ENCODE data around the gene SPAG16.

The SPAG16 gene

DNA sequence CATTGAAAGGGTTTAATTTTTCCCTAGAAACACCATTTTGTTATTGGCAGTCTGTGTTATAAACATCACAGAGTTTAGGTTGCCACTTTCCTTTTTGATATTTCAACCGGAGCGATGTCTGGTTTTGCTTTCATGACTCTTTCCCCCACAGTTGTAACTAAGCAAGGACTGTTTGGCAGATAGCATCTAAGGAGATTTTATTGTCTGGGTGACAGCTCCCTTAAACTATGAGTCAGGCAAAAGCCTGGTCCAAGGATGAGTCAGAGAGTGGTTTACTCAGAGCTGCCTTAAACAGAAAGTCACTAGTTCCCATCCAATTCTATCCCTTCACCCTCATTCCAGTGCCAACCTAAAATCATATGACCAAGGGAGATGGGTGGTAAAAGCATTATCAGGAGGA, 785.0 kb downstream of the SPAG16 start:
- DNase-seq (ENCODE audit: low read depth in 2 of 2) = no peak

DNA sequence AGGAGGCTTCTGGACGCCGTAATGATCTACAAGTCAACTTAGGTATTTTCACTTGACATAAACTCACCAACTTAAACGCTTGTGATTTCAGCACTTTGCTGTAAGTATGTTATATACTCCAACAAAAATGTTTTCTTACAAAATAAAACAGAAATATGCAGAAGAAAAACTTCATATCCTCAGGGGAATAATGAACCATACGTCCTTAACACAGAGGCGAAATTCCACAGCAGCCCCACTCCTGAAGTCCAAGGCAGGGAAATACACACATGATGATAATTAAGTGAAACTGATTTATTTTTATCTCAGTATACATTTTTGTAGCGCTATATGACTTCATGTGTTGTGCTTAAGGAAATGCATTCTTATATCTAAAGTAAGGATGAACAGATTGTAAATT, 791.2 kb downstream of the SPAG16 start:
- no peak for DNase-seq (ENCODE audit: low read depth in 2 of 2)

DNA sequence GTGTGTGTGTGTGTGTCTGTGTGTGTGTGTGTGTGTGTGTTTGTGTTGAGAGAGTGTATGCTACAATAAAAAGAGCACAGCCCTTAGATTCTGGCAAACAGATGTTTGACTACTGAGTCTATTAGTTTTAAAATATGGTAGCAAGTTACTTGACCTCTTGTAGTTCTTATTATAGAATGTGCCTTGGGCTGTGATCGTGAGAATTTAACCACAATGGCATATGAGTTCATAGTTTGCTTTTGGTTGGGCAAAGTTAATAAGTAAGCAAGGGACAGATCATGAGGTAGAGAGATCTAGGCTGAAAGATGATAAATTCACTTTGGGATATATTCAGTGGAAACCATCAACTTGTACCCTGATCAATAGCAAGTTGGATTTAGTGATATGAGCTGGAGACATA, 792.3 kb downstream of the SPAG16 start:
- no peak for DNase-seq (ENCODE audit: low read depth in 2 of 2)

DNA sequence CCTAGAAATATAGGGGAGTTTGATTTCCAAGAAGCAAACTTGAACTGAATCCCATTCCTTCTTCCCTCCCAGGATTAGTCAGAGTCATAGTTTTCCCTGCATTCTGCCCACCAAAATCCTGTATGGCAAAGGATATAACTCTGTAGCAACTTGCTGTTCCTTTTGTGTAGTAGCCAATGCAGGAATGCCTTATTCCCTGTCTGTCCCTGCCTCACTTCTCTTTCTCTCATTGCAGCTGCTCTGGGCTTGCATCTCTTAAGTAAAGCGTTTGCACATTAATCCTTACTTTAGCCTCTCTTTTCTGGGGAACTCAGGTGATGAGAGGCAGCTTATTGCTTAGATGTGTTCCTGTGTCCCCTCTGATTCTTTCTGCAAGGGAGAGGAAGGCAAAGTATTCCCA, 793.5 kb downstream of the SPAG16 start:
- DNase-seq (ENCODE audit: low read depth in 2 of 2) = no peak

DNA sequence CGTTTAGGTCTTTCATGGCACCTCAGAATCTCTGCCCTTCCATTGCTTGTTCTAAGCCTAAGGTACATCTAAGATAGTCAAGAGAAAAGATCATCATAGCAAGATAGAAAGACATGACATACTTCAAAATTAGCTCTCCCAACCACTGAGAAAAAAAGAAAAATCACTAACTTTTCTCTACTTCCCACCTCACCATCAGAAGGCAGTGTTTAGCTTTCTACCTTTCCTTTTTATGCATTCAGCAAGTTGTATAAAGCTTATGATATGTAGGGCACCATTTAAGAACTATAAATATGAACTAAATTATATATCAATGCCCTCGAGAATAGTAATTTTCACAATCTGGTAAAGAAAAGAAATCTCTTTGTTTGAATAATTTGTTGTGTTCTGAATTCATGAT, 794.8 kb downstream of the SPAG16 start:
- no peak for DNase-seq (ENCODE audit: low read depth in 2 of 2)

DNA sequence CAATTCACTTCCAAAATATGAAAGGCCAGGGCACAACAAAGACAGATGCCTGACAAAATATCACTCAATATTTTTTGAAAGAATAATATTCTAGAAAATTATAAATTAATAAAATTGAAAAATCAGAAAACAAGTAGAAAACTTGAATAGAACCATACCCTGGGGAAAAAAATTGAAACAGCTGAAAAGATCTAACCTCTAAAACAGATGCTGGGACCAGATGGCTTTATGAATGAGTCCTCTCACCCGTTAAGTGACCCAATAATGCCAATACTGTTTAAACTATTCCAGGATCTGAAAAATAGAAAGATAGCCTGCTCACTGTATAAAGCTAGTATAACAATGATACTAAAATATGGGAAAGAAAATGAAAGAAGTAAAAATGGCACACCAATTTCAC, 804.3 kb downstream of the SPAG16 start:
- no peak for DNase-seq (ENCODE audit: low read depth in 2 of 2)

DNA sequence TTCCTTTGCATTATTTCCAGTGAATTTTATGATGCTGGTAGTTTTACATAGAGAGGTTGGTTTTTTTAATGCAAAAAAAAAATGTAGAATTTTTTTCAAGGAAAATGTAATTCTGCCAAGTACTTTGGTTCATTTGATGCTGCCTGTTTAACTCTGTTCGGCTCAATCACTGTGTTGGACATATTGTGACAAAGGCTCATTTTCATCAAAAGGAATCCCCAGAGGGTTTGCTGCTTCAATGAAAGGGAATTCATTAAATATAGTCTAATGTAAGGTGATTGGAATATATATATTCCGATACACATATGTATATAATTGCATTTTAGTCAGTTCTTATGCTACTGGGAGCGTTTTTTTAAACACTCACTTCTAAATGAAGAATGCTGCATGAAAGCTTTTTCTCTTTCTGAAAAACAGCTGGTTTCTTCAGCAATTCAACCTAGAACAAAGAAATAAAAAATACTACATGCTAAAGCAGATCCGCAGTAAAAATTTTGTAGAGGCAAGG, 812.0 kb downstream of the SPAG16 start:
- no peak for DNase-seq (ENCODE audit: low read depth in 2 of 2)

DNA sequence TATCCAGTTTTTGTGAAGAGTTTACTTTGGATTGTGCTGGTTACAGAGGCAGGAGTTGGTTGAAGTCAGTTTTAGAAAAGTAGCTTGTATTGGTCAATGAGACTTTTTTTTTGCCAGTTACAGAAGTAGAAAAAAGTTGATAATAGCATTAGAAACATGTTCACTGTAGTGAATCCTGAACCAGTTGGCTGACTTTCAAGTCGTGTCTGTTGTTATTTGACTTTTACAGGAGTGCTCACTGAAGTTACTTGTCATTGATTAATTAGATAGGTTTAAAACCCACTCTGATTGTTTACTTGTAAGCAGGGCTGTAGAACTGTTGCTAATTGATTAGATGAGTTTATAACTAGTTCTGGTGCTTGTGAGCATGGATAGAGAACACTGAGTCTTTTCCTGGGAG, 814.5 kb downstream of the SPAG16 start:
- no peak for DNase-seq (ENCODE audit: low read depth in 2 of 2)

DNA sequence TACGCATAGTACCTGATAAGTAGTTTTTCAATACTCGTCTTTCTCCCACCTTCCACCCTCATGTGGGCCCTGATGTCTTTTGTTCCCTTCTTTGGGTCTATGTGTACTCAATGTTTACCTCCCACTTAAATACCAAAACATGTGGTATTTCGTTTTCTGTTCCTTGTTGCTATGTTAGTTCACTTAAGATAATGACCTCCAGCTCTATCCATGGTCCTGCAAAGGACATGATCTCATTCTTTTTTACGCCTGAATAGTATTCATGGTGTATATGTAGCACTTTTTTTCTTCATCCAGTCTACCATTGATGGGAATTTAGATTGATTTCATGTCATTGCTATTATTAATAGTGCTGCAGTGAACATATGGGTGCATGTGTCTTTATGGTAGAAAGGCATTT, 816.2 kb downstream of the SPAG16 start:
- no peak for DNase-seq (ENCODE audit: low read depth in 2 of 2)

DNA sequence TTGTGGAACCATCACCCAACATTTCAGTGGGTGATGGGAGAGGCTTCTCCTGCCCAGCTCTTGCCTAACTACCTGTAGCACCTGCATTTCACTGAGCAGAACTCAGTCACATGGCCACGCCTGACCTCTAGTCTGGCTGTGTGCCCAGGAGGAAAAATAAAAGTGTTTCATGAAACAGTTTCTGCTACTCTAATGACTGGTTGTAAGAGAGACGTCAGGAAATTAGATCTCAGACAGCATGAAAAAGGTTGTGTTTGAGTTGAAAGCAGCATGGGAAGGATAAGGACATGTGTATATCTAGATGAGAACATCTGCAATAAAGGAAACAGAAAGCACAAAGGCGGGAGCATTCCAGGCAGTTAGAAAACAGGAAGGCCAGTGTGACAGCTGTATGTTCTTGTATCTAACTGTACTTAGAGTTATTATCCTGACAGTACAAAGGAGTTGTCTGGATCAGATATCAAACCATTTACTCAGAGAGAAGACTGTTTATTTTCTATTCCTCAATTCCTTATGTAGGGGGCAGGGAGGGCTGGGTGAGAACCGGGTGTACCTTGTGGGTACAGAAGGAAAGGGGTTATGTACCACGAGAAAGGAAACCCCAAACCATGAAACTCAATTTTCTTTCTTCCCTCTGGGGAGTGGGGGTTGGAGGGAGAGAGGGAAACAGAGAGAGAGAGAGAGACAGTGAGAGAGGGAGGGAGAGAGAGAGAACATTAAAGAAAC, 819.2 kb downstream of the SPAG16 start:
- DNase-seq (ENCODE audit: low read depth in 2 of 2) = no peak

DNA sequence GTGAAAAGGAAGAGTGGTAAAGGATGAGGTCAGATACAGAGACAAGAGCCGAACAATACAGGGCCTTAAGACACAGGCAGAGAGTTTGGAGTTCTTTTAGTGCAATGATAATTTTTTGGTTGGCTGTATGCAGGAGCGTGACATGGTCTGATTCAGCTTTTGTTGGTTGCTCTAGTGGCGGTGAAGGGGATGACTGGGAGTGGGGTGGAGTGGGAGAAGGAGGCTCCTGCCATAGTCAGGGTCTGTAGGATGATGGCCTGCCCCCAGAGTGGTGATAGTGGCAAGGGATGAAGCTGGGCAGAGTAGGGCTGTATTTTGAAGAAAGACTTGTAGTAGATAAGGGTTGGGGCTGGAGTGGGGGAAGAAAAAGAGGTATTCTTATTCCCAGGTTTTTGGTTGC, 820.0 kb downstream of the SPAG16 start:
- no peak for DNase-seq (ENCODE audit: low read depth in 2 of 2)

DNA sequence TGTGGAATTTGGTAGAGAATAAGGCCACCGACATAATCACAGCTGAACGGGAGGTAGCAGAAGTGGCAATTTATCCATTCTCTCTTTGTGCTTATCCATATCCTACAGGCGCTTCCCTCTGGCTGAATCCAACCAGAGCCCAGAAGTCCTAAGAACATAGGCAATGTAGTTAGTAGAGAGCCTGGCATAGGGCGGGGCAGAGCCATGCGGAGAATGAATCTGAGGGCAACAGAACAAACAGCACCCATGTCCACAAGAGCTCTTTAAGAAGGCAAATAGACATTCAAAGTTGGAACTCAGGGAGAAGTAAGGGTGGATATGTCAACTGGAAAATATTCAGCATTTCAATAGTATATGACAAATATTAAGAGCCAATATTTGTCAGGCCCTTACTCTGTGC, 820.7 kb downstream of the SPAG16 start:
- DNase-seq (ENCODE audit: low read depth in 2 of 2) = no peak

DNA sequence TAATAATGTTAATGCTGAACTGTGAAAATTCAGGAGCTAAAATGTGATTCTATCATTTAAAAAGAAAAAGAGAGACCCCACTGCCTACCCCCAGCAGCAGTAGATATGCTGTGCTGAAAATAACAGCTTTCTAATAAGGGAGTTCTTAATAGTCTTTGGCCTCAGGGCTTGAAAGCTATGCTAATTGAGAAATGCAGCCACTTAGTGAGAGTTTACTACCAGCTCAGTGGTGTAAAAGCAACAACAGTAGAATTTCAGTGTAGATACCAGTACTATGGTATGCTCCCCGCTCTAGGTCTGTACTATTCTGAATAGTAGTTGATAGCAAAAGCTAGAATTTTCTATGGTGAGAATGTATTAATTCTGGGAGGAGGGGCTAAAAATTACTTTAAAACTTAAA, 823.5 kb downstream of the SPAG16 start:
- DNase-seq (ENCODE audit: low read depth in 2 of 2) = no peak

DNA sequence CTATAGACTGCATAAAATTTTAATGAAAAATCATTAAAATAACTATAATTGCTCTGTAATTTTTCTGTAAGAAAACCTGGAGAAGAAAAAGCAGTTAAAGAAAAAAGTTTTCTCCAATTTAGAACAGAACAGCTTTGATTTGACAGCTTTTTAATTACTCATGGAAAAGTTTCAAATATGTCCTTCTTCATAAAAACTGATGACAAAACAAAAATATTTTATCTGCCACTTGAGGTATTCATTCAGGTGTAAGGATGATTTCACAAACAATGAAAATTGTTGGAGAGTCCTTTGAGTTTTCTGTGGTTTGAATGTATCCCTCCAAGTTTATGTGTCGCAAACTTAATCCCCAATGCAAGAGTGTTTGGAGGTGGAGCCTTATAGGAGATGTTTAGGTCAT, 824.3 kb downstream of the SPAG16 start:
- DNase-seq (ENCODE audit: low read depth in 2 of 2) = no peak

DNA sequence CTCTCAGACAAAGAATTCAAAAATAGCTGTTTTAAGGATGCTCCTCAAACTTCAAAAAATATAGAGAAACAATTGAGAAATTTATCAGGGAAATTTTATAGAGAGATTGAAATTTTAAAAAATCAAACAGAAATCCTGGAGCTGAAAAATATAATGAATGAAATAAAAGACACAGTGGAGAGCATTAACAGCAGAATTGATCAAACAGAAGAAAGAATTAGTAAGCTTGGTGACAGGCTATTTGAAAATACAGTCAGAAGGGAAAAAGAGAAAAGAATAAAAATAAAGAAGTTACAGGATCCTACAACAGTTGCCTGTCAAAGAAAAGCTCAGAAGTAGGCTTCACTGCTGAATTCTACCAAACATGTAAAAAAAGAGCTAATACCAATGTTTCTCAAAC, 832.8 kb downstream of the SPAG16 start:
- no peak for DNase-seq (ENCODE audit: low read depth in 2 of 2)

DNA sequence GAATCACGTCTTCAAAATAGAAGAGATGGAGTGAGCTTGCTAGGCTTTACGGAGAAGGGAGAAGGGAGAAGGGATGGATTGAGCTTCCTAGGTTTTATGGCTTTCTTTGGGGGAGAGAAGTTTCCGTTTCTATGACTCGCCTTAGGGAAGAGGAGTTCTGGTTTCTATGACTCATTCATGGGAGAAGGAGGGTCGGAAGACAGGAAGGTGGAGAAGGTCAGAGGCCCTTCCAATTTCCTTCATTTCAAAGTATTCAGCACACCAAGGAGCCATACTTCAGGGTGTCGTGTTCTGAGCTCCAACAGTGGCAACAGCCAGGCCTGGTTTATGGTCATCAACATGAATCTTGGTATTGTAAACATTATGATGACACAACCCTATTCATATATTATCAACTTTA, 841.9 kb downstream of the SPAG16 start:
- no peak for DNase-seq (ENCODE audit: low read depth in 2 of 2)

DNA sequence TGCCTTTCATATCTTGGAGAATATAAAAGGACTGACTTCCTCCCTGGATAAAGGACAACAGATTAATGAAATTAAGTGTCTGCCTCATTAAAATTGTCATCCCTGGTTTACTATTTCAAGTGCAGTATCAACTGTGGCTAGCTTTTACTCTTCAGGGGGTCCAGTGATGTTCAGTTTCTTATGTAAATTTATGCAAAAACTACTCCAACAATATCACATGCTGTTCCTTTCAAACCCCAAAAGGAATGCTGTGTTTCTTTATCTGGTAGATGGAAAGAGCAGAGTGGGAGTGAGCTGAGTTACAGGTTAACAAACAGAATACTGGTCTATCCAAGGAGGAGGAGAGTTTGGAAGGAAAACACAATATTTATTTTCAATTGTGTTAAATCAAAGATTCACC, 842.9 kb downstream of the SPAG16 start:
- DNase-seq (ENCODE audit: low read depth in 2 of 2) = no peak

DNA sequence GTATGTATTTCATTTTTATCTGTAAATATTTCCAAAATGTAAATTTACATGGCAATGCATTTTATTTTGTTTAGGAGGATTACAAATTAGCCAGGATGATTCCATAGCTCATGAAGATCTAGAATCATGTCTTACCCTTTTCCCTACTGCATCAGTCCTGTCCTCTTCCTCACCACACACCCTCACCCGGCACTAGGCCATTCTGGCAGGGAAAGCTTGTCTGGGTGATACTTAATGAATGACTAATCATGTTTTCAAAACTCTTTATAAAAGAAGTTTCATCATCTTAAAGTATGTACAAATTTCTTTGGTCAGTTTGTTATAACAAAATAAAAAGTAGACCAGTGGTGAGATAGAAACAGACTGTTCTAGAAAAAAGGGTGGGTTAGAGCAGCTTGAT, 843.3 kb downstream of the SPAG16 start:
- no peak for DNase-seq (ENCODE audit: low read depth in 2 of 2)

DNA sequence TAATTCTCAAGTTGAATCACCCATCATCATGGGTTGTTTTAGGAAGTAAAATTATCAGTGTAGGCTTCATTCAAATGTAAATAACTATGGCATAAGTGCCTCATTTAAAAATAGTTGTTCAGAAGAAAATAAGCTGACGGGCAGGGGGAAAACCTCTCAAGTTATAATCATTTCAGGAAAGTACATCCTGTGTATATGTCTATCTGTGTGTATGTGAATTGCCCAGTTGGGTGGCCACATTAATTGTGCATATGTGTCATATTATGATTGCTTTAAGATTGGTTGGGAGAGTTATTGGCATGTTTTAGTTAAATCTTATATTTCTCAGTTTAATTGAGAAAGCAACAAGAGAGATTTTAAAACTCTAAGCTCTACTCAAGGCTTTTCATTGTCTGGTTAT, 843.8 kb downstream of the SPAG16 start:
- no peak for DNase-seq (ENCODE audit: low read depth in 2 of 2)

DNA sequence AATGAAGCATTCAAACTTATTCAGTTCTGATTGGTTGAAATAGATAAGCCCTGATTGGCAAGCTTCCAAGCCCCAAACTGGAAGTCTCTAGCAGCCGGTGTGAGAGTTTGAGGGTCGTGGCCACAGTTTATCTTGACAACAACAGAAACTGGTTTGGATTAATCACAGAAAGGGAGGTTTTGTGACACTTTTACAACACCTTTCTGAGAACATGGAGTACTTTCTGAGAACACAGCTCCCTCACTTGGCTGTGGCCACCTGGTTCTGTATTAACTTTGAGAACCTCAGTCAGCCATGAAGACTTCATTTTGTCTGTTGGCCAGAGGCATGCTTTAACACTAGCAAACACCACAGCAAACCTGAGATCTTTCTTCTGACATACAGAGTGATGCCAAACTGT, 845.9 kb downstream of the SPAG16 start:
- DNase-seq (ENCODE audit: low read depth in 2 of 2) = no peak

DNA sequence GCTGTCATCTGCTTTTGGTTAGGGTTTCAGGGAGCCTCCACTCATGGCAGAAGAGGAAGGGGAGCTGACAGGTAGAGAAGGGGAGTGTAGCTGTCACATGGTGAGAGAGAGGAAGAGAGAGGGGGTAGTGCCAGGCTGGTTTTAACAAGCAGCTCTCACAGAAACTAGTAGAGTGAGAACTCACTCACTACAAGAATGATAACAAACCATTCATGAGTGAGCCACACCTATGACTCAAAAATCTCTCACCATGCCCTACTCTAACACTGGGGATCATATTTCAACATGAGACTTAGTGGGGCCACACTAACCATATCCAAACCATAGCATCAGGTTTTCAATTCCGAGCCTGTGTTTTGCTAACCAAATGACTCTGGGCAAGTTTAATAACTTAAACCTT, 851.7 kb downstream of the SPAG16 start:
- DNase-seq (ENCODE audit: low read depth in 2 of 2) = no peak

DNA sequence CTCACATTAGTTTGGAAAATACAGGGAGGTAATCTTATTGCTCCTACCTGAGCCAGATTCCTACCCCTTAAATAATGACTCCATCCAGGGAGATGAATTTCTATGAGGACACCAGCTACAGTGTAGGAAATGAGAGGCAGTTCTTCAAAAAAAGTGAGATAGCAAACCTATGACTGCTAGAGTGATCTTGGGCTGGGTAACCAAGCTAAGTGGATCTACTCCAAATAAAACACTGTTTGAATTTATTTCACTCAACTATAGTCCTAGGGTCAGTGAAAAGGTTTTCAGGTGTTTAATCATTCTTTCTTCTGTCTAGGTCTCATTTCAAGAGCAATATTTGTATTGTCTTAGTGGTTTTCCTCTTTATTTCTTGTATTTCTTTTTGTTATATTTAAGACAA, 854.5 kb downstream of the SPAG16 start:
- no peak for DNase-seq (ENCODE audit: low read depth in 2 of 2)

DNA sequence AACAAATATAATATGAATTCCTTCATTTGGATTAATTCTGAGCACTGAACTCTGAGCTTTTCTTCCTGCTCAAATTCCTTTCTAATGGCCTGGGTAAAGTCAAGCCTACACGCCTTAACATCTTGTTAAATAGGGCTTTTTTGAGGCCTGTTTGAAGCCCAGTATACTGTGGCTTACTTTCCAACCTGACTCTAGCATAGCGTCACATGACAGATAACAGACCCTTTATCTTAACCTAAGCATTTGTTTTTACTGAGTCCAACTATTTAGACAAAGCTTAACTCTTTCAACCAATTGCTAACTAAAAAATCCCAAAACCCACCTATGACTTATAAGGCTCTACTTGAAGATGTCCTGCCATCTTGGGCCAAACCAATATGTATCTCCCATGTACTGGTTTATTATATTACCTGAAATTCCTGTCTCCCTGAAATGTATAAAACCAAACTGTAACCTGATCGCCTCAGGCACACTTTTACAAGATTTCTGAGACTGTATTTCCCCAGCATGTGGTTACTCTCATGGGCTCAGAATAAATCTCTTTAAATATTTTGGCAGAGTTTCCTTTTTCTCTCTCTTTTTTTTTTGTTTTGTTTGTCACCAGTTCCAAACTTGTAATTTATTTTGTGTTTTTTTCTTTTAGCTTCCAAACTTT, 855.5 kb downstream of the SPAG16 start:
- DNase-seq (ENCODE audit: low read depth in 2 of 2) = no peak

DNA sequence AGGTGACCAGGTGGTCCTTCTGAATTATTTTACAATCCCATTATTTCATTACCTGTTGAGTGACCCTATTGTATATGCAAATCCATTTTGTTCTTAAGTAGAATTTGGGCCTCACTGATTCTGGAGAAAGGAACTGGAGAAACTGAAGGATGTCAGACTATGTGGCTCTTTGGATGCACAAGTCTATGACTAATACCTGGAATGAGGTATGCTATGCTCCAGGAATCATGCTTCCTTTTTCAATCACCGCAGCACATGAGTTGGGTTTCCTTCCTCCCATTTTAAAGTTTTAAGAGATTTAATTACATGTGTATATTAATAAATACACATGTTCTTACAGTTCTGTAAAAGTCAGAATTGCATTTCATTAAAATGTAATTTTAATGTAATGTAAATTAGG, 872.7 kb downstream of the SPAG16 start:
- DNase-seq (ENCODE audit: low read depth in 2 of 2) = no peak
